ENCODE measurements around the gene RGS17.

GRCh38 chr6:153117986-153118879 lies 12.8 kb downstream of the RGS17 start:
- no peak for TF ChIP-seq CTCF (IDR thresholded peaks at IDR 0.05)
- TF ChIP-seq POLR2A (IDR thresholded peaks at IDR 0.05), result no peak
- TF ChIP-seq POLR2AphosphoS5 (IDR thresholded peaks at IDR 0.05), result no peak

Measured in transverse colon (tissue), 4 donors.